Measurements from ENCODE around the gene FGF14.

DNA sequence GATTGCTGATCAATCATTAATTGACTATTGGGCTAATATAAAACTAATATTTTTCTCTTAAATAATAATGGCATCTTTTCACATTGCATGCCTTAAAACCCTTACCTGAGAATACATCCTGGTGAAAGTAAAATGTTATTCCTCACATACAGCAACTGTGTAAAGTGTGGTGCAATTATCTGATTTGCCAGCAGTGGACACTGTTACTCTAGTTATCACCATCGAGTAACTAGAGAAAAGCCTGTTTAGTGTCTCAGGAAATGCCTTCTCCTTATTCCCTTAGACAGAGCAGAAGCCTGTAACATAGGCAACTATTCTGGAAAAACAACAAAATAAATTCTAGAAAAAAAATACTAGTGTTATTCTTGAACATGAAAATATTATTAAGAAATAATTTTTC lies 459.8 kb downstream of the FGF14 start:
- TF ChIP-seq EZH2phosphoT487 (IDR thresholded peaks at IDR 0.05; ENCODE audit: borderline replicate concordance, low read depth), result no peak
- TF ChIP-seq RXRA (IDR thresholded peaks at IDR 0.05; ENCODE audit: borderline replicate concordance, low read depth), result no peak
- TF ChIP-seq, protein P1, sequence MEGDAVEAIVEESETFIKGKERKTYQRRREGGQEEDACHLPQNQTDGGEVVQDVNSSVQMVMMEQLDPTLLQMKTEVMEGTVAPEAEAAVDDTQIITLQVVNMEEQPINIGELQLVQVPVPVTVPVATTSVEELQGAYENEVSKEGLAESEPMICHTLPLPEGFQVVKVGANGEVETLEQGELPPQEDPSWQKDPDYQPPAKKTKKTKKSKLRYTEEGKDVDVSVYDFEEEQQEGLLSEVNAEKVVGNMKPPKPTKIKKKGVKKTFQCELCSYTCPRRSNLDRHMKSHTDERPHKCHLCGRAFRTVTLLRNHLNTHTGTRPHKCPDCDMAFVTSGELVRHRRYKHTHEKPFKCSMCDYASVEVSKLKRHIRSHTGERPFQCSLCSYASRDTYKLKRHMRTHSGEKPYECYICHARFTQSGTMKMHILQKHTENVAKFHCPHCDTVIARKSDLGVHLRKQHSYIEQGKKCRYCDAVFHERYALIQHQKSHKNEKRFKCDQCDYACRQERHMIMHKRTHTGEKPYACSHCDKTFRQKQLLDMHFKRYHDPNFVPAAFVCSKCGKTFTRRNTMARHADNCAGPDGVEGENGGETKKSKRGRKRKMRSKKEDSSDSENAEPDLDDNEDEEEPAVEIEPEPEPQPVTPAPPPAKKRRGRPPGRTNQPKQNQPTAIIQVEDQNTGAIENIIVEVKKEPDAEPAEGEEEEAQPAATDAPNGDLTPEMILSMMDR (IDR thresholded peaks at IDR 0.05), result peak; percentile 84

Data from SK-N-SH (cell line).